ENCODE data around the gene ISCA2.

ISCA2 gene

GRCh38 chr14:74503291-74503937, 9.8 kb downstream of the ISCA2 start:
- Histone ChIP-seq H3K4me3 (ENCODE audit: low read length) (no peak overlapping the region), H3K4me2 (ENCODE audit: low read length) (no peak overlapping the region), H3K27me3 (ENCODE audit: low read depth, low read length) (peaks cover 3% of the 10 kb centered on the region; the same call in 1 of the 2 replicates), H3K9me3 (ENCODE audit: insufficient read depth, low read length) (no peaks in the 10 kb centered on the region), H4K20me1 (ENCODE audit: insufficient read depth, low read length) (no peaks in the 10 kb centered on the region), H3K4me1 (ENCODE audit: low read length) (peaks cover 4% of the 10 kb centered on the region; the same call in 1 of the 2 replicates), H2AFZ (ENCODE audit: low read depth, low read length) (no peak overlapping the region), H3K79me2 (ENCODE audit: low read length) (no peaks in the 10 kb centered on the region), H3K36me3 (replicated peaks; ENCODE audit: low read depth, low read length) (no peaks in the 10 kb centered on the region), H3K9ac (ENCODE audit: low read length) (no peak overlapping the region), H3K27ac (ENCODE audit: low read length) (no peak overlapping the region)
- TF ChIP-seq, protein P1, sequence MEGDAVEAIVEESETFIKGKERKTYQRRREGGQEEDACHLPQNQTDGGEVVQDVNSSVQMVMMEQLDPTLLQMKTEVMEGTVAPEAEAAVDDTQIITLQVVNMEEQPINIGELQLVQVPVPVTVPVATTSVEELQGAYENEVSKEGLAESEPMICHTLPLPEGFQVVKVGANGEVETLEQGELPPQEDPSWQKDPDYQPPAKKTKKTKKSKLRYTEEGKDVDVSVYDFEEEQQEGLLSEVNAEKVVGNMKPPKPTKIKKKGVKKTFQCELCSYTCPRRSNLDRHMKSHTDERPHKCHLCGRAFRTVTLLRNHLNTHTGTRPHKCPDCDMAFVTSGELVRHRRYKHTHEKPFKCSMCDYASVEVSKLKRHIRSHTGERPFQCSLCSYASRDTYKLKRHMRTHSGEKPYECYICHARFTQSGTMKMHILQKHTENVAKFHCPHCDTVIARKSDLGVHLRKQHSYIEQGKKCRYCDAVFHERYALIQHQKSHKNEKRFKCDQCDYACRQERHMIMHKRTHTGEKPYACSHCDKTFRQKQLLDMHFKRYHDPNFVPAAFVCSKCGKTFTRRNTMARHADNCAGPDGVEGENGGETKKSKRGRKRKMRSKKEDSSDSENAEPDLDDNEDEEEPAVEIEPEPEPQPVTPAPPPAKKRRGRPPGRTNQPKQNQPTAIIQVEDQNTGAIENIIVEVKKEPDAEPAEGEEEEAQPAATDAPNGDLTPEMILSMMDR (IDR thresholded peaks at IDR 0.05; ENCODE audit: low read depth, low read length), result no peak
- no peak for TF ChIP-seq EZH2phosphoT487 (IDR thresholded peaks at IDR 0.05; ENCODE audit: low read depth)

DNA sequence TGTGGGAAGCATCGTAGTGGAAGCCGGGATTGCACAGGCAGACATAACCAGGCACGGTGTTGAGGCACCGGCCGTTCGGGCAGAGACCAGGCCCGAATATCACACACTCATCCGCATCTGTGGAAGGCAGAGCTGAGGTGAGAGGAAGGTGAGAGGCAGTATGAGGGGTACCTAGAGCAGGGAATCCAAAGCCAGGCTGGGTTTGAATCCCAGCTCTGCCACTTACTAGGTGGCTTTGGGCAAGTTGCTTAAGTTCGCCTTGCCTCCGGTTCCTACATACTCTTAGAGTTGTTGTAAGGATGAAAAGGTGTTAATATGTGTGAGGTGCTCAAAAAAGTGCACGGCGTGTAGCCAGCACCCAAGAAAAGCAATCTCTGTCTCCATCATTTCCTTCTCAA, 10.4 kb downstream of the ISCA2 start:
- Histone ChIP-seq H3K9ac (ENCODE audit: low read length) (no peak overlapping the region), H3K9me3 (ENCODE audit: insufficient read depth, low read length) (no peaks in the 10 kb centered on the region), H2AFZ (ENCODE audit: low read depth, low read length) (no peak overlapping the region), H3K4me2 (ENCODE audit: low read length) (no peak overlapping the region), H3K79me2 (ENCODE audit: low read length) (no peaks in the 10 kb centered on the region), H3K27ac (ENCODE audit: low read length) (no peak overlapping the region), H3K4me1 (ENCODE audit: low read length) (peaks cover 4% of the 10 kb centered on the region; the same call in 1 of the 2 replicates), H3K27me3 (ENCODE audit: low read depth, low read length) (peaks cover 3% of the 10 kb centered on the region; the same call in 1 of the 2 replicates), H3K4me3 (ENCODE audit: low read length) (no peak overlapping the region), H3K36me3 (replicated peaks; ENCODE audit: low read depth, low read length) (no peaks in the 10 kb centered on the region), H4K20me1 (ENCODE audit: insufficient read depth, low read length) (no peaks in the 10 kb centered on the region)
- no peak for TF ChIP-seq EZH2phosphoT487 (IDR thresholded peaks at IDR 0.05; ENCODE audit: low read depth)
- TF ChIP-seq, protein P1 (IDR thresholded peaks at IDR 0.05; ENCODE audit: low read depth, low read length), result no peak

DNA sequence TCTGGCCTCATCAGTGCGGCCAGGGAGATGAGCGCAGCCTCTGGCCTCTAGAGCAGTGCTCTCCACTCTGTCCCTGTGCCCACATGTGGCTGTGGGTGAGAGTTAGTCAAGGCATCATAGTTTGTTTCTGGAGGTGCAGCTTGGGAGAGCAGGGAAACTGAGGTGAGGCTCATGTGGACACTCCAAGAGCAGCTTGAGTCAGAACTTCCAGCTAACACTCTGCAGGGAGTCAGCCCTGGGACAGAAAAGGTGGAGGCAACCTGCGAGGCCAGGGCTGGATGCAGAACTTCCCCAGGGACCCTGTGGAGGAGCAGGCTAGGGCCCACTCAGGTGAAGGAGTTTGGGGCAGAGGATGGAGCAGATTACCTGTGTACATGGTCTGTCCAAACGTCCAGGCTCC, 10.8 kb downstream of the ISCA2 start:
- Histone ChIP-seq H3K36me3 (replicated peaks; ENCODE audit: low read depth, low read length) (no peaks in the 10 kb centered on the region), H3K9ac (ENCODE audit: low read length) (no peak overlapping the region), H3K4me3 (ENCODE audit: low read length) (no peak overlapping the region), H3K4me1 (ENCODE audit: low read length) (peaks cover 4% of the 10 kb centered on the region; the same call in 1 of the 2 replicates), H3K27ac (ENCODE audit: low read length) (no peak overlapping the region), H4K20me1 (ENCODE audit: insufficient read depth, low read length) (no peaks in the 10 kb centered on the region), H3K27me3 (ENCODE audit: low read depth, low read length) (peaks cover 3% of the 10 kb centered on the region; the same call in 1 of the 2 replicates), H3K4me2 (ENCODE audit: low read length) (no peak overlapping the region), H3K79me2 (ENCODE audit: low read length) (no peaks in the 10 kb centered on the region), H3K9me3 (ENCODE audit: insufficient read depth, low read length) (no peaks in the 10 kb centered on the region), H2AFZ (ENCODE audit: low read depth, low read length) (no peak overlapping the region)
- TF ChIP-seq, protein P1 (IDR thresholded peaks at IDR 0.05; ENCODE audit: low read depth, low read length), result no peak
- no peak for TF ChIP-seq EZH2phosphoT487 (IDR thresholded peaks at IDR 0.05; ENCODE audit: low read depth)

- Histone ChIP-seq H3K36me3 (replicated peaks; ENCODE audit: low read depth, low read length) (no peaks in the 10 kb centered on the region), H3K79me2 (ENCODE audit: low read length) (no peaks in the 10 kb centered on the region), H3K4me1 (ENCODE audit: low read length) (peaks cover 4% of the 10 kb centered on the region; the same call in 1 of the 2 replicates), H3K27me3 (ENCODE audit: low read depth, low read length) (peaks cover 3% of the 10 kb centered on the region; the same call in 1 of the 2 replicates), H3K9me3 (ENCODE audit: insufficient read depth, low read length) (no peaks in the 10 kb centered on the region), H2AFZ (ENCODE audit: low read depth, low read length) (no peak overlapping the region), H3K9ac (ENCODE audit: low read length) (no peak overlapping the region), H4K20me1 (ENCODE audit: insufficient read depth, low read length) (no peaks in the 10 kb centered on the region), H3K4me2 (ENCODE audit: low read length) (no peak overlapping the region), H3K27ac (ENCODE audit: low read length) (no peak overlapping the region), H3K4me3 (ENCODE audit: low read length) (no peak overlapping the region)
- TF ChIP-seq EZH2phosphoT487 (IDR thresholded peaks at IDR 0.05; ENCODE audit: low read depth), result no peak
- TF ChIP-seq, protein P1 (IDR thresholded peaks at IDR 0.05; ENCODE audit: low read depth, low read length), result no peak
Observed at GRCh38 chr14:74504874-74505720, 11.5 kb downstream of the ISCA2 start.

All from OCI-LY3 (cell line).